DND-41 (cell line): ENCODE results near the gene POR.
"Not testable (repeated sequence)": the region's sequence is repeated elsewhere in the genome, so short reads cannot be mapped to it uniquely, and the experiment has no call there.

Experiments used
- ATAC-seq: fragments of 200-7000 bp; cut with Tn5 transposase; 3 replicates; pipeline ENCODE4 v1.9.1; 2021; ENCODE audit warnings: low read depth; ENCODE audit not compliant: insufficient read depth
- DNase-seq: peaks from one replicate; pipeline ENCODE4 v3.0.0-alpha.2; 2020
- H2AFZ ChIP-seq: 2 replicates; pipeline ENCODE4 v1.6.0; 2012; ENCODE audit warnings: low read depth, low read length
- H3K27ac ChIP-seq: 2 replicates; pipeline ENCODE4 v1.5.1; 2012; ENCODE audit warnings: low read length, inconsistent platforms
- H3K27me3 ChIP-seq: fragments of 200-600 bp; sonication (generic); 2 replicates; pipeline ENCODE4 v1.6.0; 2012; ENCODE audit warnings: low read length, mild to moderate bottlenecking, inconsistent platforms; ENCODE audit not compliant: insufficient read depth, poor library complexity
- H3K36me3 ChIP-seq: 2 replicates; pipeline ENCODE4 v1.5.1; 2012; ENCODE audit warnings: low read length, inconsistent platforms; ENCODE audit not compliant: insufficient read depth
- H3K4me1 ChIP-seq: 2 replicates; pipeline ENCODE4 v1.5.1; 2012; ENCODE audit warnings: mild to moderate bottlenecking, low read length; ENCODE audit not compliant: insufficient read depth
- H3K4me2 ChIP-seq: 2 replicates; pipeline ENCODE4 v1.6.0; 2012; ENCODE audit warnings: mild to moderate bottlenecking, moderate library complexity, low read length, inconsistent platforms; ENCODE audit not compliant: insufficient read depth
- H3K4me3 ChIP-seq, 2 experiments: fragments of 200-600 bp in 1 of 2; shearing (Covaris generic) in 1 of 2; 2 replicates each; pipeline ENCODE4 v1.5.1; 2012 to 2016; ENCODE audit warnings: inconsistent platforms in 2 of 2, low read length in 2 of 2, mild to moderate bottlenecking in 2 of 2, low read depth in 1 of 2, moderate library complexity in 1 of 2
- H3K79me2 ChIP-seq: 2 replicates; pipeline ENCODE4 v1.6.0; 2012; ENCODE audit warnings: low read length, inconsistent platforms; ENCODE audit not compliant: insufficient read depth
- H3K9ac ChIP-seq: 2 replicates; pipeline ENCODE4 v1.6.0; 2012; ENCODE audit warnings: low read depth, mild to moderate bottlenecking, inconsistent platforms, low read length, moderate library complexity
- H3K9me3 ChIP-seq: 2 replicates; pipeline ENCODE4 v1.5.1; 2012; ENCODE audit warnings: low read length, moderate library complexity, mild to moderate bottlenecking, inconsistent platforms; ENCODE audit not compliant: insufficient read depth, severe bottlenecking
- H4K20me1 ChIP-seq: 2 replicates; pipeline ENCODE4 v1.6.0; 2012; ENCODE audit warnings: low read length; ENCODE audit not compliant: insufficient read depth
- CTCF ChIP-seq: IDR thresholded peaks from 2 replicates; pipeline ENCODE4 v1.5.1; 2012; ENCODE audit warnings: borderline replicate concordance, low read length, moderate library complexity, mild to moderate bottlenecking; ENCODE audit not compliant: poor library complexity, severe bottlenecking; ENCODE audit errors: extremely low read depth
- EZH2 ChIP-seq: IDR thresholded peaks from 3 replicates; pipeline ENCODE4 v1.6.1; 2012; ENCODE audit warnings: borderline replicate concordance, low read depth, mild to moderate bottlenecking, moderate library complexity, low read length, inconsistent platforms; ENCODE audit not compliant: severe bottlenecking

Gene POR

GRCh38 chr7:75872073-75872782 lies 42.7 kb upstream of the POR start:
- Histone ChIP-seq H3K27me3 (no peaks in the 10 kb centered on the region), H3K79me2 (no peaks in the 10 kb centered on the region), H4K20me1 (no peaks in the 10 kb centered on the region), H3K4me2 (no peak overlapping the region), H3K4me1 (no peaks in the 10 kb centered on the region), H3K9ac (no peak overlapping the region), H3K36me3 (no peaks in the 10 kb centered on the region), H3K4me3 (no peak overlapping the region), H2AFZ (no peak overlapping the region; the same call in 1 of the 2 replicates), H3K9me3 (no peaks in the 10 kb centered on the region), H3K27ac (no peak overlapping the region)
- ATAC-seq (no peak), DNase-seq (no peak)
- TF ChIP-seq EZH2 (no peak), CTCF (no peak)

- H3K9ac ChIP-seq, H3K9me3 ChIP-seq, H2AFZ ChIP-seq, H4K20me1 ChIP-seq, H3K27ac ChIP-seq, H3K4me2 ChIP-seq, DNase-seq, H3K4me3 ChIP-seq, H3K36me3 ChIP-seq, ATAC-seq, H3K79me2 ChIP-seq, H3K4me1 ChIP-seq, H3K27me3 ChIP-seq: not testable (repeated sequence)
Measured at GRCh38 chr7:75874180-75874579, 40.8 kb upstream of the POR start.

- no peak for DNase-seq
- H3K9me3 ChIP-seq, result no peaks in the 10 kb centered on the region
- no peaks in the 10 kb centered on the region for H3K27me3 ChIP-seq
- peaks cover 2% of the 10 kb centered on the region for H3K36me3 ChIP-seq
- no peaks in the 10 kb centered on the region for H4K20me1 ChIP-seq
- no peak overlapping the region for H3K4me3 ChIP-seq
- H3K4me1 ChIP-seq, result peaks cover 20% of the 10 kb centered on the region
- H3K79me2 ChIP-seq, result peaks cover 15% of the 10 kb centered on the region
- H3K4me2 ChIP-seq, result no peak overlapping the region
- ATAC-seq, result no peak
- H3K9ac ChIP-seq, result no peak overlapping the region
- H3K27ac ChIP-seq, result no peak overlapping the region
- no peak overlapping the region for H2AFZ ChIP-seq
- TF ChIP-seq EZH2 (no peak), CTCF (no peak)
Measured at GRCh38 chr7:75875113-75876080, 39.6 kb upstream of the POR start.
